ENCODE measurements around the gene MRPS10. TPM values are rescaled to one million over a fixed set of nuclear protein-coding genes. Genes with fewer than 3 reads are reported as not detected.

MRPS10 gene
- total and polyA plus RNA-seq, 2 donors (not counting 3 experiments of a cell fraction or from before 2014, with no cell fraction given) = 23.2 to 37.7 TPM

DNA sequence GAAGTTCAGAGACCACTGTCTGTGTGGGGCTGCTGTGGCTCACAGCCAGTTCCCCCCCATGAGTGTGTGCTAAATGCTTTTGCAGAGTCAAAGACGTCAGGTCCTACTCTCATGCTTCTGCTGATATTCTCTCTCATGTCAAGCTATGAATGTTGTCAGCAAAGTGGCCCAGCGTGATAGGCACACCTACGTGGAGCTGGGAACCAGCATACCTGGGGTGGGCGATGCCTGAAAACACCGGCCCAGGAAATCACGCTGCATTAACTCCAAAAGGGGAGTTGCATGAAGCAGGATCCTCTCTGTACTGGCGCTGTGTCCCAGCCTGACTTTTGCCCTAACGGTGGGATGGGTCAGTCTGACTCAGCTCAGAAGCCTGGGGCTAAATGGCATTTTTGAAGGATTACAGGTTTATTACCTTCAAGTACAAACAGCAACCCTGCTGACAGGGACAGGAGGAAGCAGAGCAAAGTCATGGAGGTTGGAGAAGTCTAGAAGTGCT lies 9.0 kb upstream of the MRPS10 start:
- Histone ChIP-seq H3K4me2 (ENCODE audit: insufficient read depth, low read length) (no peak overlapping the region), H3K4me1 (ENCODE audit: control insufficient read depth, extremely low read depth, insufficient read depth, low read length) (peaks cover 4% of the 10 kb centered on the region), H3K27ac (ENCODE audit: insufficient read depth, low read depth, low read length) (no peak overlapping the region), H3K4me3 (replicated peaks in 1 of 3; ENCODE audit: insufficient read depth in 1 of 3, low read depth in 1 of 3, low read length in 3 of 3) (no peak overlapping the region), H3K36me3 (ENCODE audit: control insufficient read depth in 2 of 2, extremely low read depth in 1 of 2, insufficient read depth in 2 of 2, low read length in 2 of 2) (no peaks in the 10 kb centered on the region), H3K9me1 (replicated peaks; ENCODE audit: control insufficient read depth, extremely low read depth, insufficient read depth, low read length) (no peaks in the 10 kb centered on the region), H3K27me3 (ENCODE audit: control insufficient read depth in 2 of 2, insufficient read depth in 2 of 2, low read length in 2 of 2) (no peaks in the 10 kb centered on the region), H3K9me3 (replicated peaks; ENCODE audit: control insufficient read depth, insufficient read depth, low read length) (no peaks in the 10 kb centered on the region), H3K9ac (replicated peaks; ENCODE audit: extremely low read depth, insufficient read depth, low read length) (no peak overlapping the region), H4K20me1 (replicated peaks; ENCODE audit: control insufficient read depth, extremely low read depth, insufficient read depth, low read length) (no peaks in the 10 kb centered on the region), H2AFZ (ENCODE audit: low read depth, low read length) (no peak overlapping the region), H3K79me2 (ENCODE audit: control insufficient read depth, insufficient read depth, low read length) (no peaks in the 10 kb centered on the region)
- DNase-seq (ENCODE audit: low read depth, low spot score) (no peak), FAIRE-seq (no peak)
- intact Hi-C loops (cut with micrococcal nuclease) (no loop called here), dilution Hi-C loops (cut with MboI; ENCODE audit: extremely low pct_ligation_motif_present, low sequenced_read_pairs) (no loop called here)
- ChIA-PET CTCF (interaction anchor here (0.8 to 2.0 kb wide), 5 partner anchors 18 to 321 kb away, joined by 3 to 7 read pairs (median 3); no protein-coding TSS in a partner anchor), POLR2A (no interaction called here)
- BruUV-seq (replicated peaks) = no TSS peak
- no peak for TF ChIP-seq POLR2AphosphoS5 (IDR thresholded peaks at IDR 0.05; ENCODE audit: insufficient read depth, low read depth, low read length)
- TF ChIP-seq MYC (IDR thresholded peaks at IDR 0.05; ENCODE audit: low read depth, low read length) = no peak
- no peak for TF ChIP-seq POLR2A (IDR thresholded peaks at IDR 0.05; ENCODE audit: low read depth, low read length)
- no peak for TF ChIP-seq EZH2 (IDR thresholded peaks at IDR 0.05; ENCODE audit: borderline replicate concordance, low read depth, low read length, severe bottlenecking)
- TF ChIP-seq MAX (IDR thresholded peaks at IDR 0.05; ENCODE audit: insufficient read depth, insufficient read length) = no peak
- TF ChIP-seq FOS (IDR thresholded peaks at IDR 0.05; ENCODE audit: borderline replicate concordance, insufficient read depth, low read length) = no peak
- TF ChIP-seq GATA2 (IDR thresholded peaks at IDR 0.05; ENCODE audit: insufficient read depth, insufficient read length, low read depth, low read length) = no peak
- TF ChIP-seq, protein P1, sequence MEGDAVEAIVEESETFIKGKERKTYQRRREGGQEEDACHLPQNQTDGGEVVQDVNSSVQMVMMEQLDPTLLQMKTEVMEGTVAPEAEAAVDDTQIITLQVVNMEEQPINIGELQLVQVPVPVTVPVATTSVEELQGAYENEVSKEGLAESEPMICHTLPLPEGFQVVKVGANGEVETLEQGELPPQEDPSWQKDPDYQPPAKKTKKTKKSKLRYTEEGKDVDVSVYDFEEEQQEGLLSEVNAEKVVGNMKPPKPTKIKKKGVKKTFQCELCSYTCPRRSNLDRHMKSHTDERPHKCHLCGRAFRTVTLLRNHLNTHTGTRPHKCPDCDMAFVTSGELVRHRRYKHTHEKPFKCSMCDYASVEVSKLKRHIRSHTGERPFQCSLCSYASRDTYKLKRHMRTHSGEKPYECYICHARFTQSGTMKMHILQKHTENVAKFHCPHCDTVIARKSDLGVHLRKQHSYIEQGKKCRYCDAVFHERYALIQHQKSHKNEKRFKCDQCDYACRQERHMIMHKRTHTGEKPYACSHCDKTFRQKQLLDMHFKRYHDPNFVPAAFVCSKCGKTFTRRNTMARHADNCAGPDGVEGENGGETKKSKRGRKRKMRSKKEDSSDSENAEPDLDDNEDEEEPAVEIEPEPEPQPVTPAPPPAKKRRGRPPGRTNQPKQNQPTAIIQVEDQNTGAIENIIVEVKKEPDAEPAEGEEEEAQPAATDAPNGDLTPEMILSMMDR (IDR thresholded peaks at IDR 0.05; ENCODE audit: extremely low read depth in 1 of 2, insufficient read depth in 1 of 2, low read depth in 1 of 2, low read length in 2 of 2) = no peak
- TF ChIP-seq JUN (IDR thresholded peaks at IDR 0.05; ENCODE audit: borderline replicate concordance, insufficient read depth, insufficient read length, low read depth) = no peak
